ENCODE results near the gene RGS8.

RGS8 gene

DNA sequence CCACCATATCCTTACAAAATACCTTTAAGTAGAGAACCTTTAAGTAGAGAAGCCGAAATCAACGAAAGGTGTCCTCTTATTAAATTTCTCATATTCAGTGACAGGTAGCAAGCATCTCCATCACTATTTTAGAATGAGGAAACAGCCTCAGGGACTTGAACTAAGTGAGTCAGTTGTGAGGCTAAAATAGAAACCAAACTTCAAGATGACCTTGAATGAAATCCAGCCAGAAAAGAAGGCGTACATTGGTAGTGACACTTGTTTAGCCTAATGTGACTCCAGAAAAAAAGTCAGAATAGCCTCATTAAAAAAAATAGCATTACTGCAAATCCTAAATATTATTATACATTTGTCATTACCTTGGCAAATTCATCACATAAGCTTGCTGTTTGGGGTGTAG, 20.1 kb downstream of the RGS8 start:
- no peak overlapping the region for H3K4me3 ChIP-seq (ENCODE audit: low read depth, low read length)
- TF ChIP-seq, protein P1, sequence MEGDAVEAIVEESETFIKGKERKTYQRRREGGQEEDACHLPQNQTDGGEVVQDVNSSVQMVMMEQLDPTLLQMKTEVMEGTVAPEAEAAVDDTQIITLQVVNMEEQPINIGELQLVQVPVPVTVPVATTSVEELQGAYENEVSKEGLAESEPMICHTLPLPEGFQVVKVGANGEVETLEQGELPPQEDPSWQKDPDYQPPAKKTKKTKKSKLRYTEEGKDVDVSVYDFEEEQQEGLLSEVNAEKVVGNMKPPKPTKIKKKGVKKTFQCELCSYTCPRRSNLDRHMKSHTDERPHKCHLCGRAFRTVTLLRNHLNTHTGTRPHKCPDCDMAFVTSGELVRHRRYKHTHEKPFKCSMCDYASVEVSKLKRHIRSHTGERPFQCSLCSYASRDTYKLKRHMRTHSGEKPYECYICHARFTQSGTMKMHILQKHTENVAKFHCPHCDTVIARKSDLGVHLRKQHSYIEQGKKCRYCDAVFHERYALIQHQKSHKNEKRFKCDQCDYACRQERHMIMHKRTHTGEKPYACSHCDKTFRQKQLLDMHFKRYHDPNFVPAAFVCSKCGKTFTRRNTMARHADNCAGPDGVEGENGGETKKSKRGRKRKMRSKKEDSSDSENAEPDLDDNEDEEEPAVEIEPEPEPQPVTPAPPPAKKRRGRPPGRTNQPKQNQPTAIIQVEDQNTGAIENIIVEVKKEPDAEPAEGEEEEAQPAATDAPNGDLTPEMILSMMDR (IDR thresholded peaks at IDR 0.05; ENCODE audit: low read depth, low read length, missing control alignments), result no peak
- DNase-seq (ENCODE audit: low read depth), result no peak

DNA sequence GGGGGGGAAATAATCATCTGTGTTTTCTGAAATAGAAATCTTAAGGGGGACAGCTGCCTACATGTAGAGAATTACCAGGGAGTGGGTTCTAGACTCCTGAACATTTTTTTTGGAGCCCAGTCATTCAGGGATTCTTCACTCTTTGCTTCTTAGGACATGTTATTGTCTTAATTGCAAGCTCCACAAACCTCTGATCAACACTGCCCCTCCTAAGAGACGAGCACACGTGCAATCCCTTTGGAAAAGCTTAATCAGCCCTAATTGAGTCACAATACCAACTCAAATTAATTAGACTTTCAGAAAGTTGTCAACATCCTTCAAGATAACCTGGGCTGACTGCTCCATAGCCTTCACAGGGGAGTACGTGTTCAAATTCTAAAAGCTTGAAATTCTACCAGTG, 21.4 kb downstream of the RGS8 start:
- DNase-seq (ENCODE audit: low read depth), result no peak
- H3K4me3 ChIP-seq (ENCODE audit: low read depth, low read length), result no peak overlapping the region
- TF ChIP-seq, protein P1 (IDR thresholded peaks at IDR 0.05; ENCODE audit: low read depth, low read length, missing control alignments), result no peak

DNA sequence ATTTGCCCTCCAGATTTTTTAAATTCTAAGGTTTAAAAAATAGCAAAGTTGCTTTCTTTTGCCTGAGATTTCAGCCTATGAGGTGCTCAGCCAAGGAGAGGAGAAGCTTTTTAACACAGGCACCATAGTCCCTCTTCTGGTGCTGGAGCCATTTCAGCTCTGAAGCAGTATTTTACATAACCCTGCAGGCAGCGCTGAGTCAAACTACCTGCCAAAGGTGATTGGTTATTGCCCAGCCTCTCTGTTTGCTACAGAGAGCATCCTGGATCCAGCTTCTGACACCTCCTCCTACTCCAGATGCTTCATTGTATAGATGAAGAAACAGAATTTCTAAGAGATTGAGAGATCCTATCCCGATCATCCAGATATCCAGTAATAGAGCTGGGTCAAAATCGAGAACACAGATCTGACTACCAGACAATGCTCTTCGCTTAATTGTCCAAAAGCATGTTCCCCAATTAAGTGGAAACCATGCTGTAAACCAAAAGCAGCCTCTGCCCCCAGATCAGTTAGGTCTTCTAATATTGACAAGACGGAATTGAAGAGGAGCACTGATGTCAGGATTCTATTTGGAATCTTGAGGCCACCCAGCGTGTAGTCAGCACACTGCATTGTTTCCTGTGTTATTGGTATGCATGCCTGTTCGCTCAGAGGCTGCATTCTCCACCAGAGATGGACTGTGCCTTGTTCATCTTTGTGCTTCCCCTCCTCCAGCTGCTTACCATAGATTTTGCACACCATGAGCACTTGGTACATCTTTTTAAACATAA, 22.1 kb downstream of the RGS8 start:
- TF ChIP-seq, protein P1 (IDR thresholded peaks at IDR 0.05; ENCODE audit: low read depth, low read length, missing control alignments), result no peak
- DNase-seq (ENCODE audit: low read depth), result no peak
- no peak overlapping the region for H3K4me3 ChIP-seq (ENCODE audit: low read depth, low read length)

DNA sequence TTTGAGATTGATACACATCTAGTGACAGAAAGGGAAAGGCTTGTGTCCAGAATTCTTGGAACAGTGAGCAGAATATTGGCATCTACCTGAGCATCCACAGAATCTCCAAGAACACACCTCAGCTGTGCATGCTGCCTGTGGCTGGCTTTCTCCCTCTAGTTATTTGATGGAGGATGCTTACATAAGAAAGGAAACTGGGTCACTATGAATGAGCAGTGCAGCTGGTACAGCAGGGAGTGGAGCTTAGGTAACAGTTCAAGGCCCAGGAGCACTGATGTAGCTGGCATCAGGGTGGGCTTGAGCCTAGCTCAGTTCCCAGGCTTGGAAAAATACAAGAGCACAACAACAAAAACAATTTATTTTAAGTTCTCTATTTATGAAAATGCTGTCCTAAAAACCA, 26.3 kb downstream of the RGS8 start:
- TF ChIP-seq, protein P1 (IDR thresholded peaks at IDR 0.05; ENCODE audit: low read depth, low read length, missing control alignments), result no peak
- no peak for DNase-seq (ENCODE audit: low read depth)
- no peak overlapping the region for H3K4me3 ChIP-seq (ENCODE audit: low read depth, low read length)

DNA sequence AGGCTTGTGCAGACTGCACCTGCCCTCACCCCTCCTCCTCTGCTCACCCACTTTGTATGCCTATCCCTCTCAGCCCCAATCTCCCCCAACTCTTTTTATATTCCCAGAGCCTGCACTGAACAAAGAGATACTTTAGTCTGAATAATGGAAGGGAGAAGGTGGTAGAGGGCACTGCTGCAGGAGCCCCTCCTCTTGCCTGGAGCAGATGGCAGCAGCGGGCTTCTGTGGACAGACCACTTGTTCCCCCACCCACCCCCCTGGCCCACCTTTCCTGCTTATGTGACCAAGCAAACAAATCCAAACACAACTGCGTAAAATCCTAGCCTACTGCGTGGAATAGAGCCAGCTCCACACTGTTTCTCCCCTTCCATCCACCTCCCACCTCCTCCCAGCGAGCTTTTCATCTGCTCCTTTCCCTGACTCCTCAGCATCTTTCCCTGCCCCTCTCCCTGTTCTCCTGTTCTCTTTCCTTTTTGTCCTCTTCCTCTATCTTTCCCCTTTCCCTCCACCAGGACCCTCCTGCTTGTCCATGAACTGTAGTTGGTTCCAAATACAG, 27.5 kb downstream of the RGS8 start:
- TF ChIP-seq, protein P1 (IDR thresholded peaks at IDR 0.05; ENCODE audit: low read depth, low read length, missing control alignments), result no peak
- H3K4me3 ChIP-seq (ENCODE audit: low read depth, low read length), result no peak overlapping the region
- no peak for DNase-seq (ENCODE audit: low read depth)

DNA sequence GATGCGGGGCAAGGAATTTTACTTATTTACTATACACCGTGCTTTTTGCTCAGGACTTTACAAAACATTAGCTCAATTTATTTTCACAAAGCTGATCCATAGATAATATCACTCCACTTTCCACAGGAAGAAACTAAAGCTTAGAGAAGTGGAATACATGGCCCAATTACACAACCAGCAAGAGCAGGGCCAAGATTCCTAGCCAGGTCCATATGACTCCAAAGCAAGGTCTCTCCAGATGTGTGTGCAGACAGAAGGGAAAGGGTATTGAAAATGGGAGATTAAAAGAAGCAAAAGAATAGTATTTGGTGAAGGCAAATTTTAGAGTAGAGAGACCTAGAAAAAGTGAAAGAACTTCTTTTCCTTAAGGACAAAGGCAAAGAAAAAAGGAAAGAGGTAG, 30.4 kb downstream of the RGS8 start:
- TF ChIP-seq, protein P1 (IDR thresholded peaks at IDR 0.05; ENCODE audit: low read depth, low read length, missing control alignments), result no peak
- no peak for DNase-seq (ENCODE audit: low read depth)
- no peak overlapping the region for H3K4me3 ChIP-seq (ENCODE audit: low read depth, low read length)

DNA sequence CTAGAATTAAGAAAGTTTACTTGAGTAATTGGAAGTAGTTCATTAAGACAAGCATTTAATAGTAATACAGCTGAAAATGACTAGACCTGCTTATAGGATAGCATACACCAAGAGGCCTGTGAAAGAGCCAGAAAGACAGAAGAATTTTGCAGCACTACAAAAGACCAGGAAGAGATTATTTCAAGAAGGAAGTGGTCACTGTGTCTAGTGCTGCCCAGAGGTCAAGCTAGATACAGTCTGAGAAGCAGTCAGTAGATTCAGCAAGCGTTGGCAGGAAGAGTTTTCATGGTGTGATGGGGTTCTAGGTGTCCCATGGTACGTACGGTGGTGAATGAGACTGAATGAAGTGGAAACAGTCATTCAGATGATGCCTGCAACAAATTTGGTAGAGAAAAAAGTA, 31.5 kb downstream of the RGS8 start:
- TF ChIP-seq, protein P1 (IDR thresholded peaks at IDR 0.05; ENCODE audit: low read depth, low read length, missing control alignments), result no peak
- no peak for DNase-seq (ENCODE audit: low read depth)
- H3K4me3 ChIP-seq (ENCODE audit: low read depth, low read length), result no peak overlapping the region

All from GM12864 (cell line).